Heart right ventricle (tissue), 16 donors: ENCODE data around the gene SLC8A1. TPM values are rescaled to one million over a fixed set of nuclear protein-coding genes. Genes with fewer than 3 reads are reported as not detected.
A peak's percentile ranks its signal among the peaks of the same experiment; 100 is the strongest.

Experiments
- ATAC-seq, 8 donors: fragments of 200-7000 bp; cut with Tn5 transposase; one replicate each; pipeline ENCODE4 v1.9.1; 2020; ENCODE audit warnings: mild to moderate bottlenecking in 8 of 8, moderate library complexity in 8 of 8, moderate number of reproducible peaks in 1 of 8
- DNase-seq, 2 donors: peaks; one replicate each; pipeline ENCODE4 v3.0.0-alpha.2; 2020
- H3K27ac ChIP-seq, 10 donors: fragments of 200-600 bp; sonication (generic) in 2 of 10; one replicate each; pipeline versions ENCODE4 v1.5.0 to v1.8.0; 2020 to 2022; ENCODE audit warnings: mild to moderate bottlenecking in 3 of 10
- H3K27me3 ChIP-seq, 7 donors: fragments of 200-600 bp; one replicate each; pipeline ENCODE4 v1.8.0; 2021 to 2022; ENCODE audit warnings: mild to moderate bottlenecking in 2 of 7
- H3K36me3 ChIP-seq, 9 donors: fragments of 200-600 bp; sonication (generic) in 1 of 9; one replicate each; pipeline versions ENCODE4 v1.5.0 to v1.8.0; 2020 to 2022; ENCODE audit warnings: mild to moderate bottlenecking in 2 of 9
- H3K4me1 ChIP-seq, 9 donors: fragments of 200-600 bp; sonication (generic) in 1 of 9; one replicate each; pipeline versions ENCODE4 v1.5.0 to v1.8.0; 2020 to 2022; ENCODE audit warnings: mild to moderate bottlenecking in 4 of 9
- H3K4me3 ChIP-seq, 10 donors: fragments of 200-600 bp; sonication (generic) in 2 of 10; one replicate each; pipeline versions ENCODE4 v1.5.0 to v1.8.0; 2020 to 2022; ENCODE audit warnings: mild to moderate bottlenecking in 7 of 10, moderate library complexity in 2 of 10
- H3K9me3 ChIP-seq, 11 donors: fragments of 200-600 bp in 10 of 11; sonication (generic) in 2 of 11; one replicate each; pipeline versions ENCODE4 v1.5.0 to v1.8.0; 2013 to 2022; ENCODE audit warnings: mild to moderate bottlenecking in 2 of 11, control low read depth in 1 of 11, moderate library complexity in 1 of 11
- WGBS, 2 donors: extraction: QIAGEN DNeasy Blood & Tissue Kit; methylation state at CpG; one replicate each; pipeline ENCODE4 v1.1.7; 2013; ENCODE audit warnings: inconsistent platforms in 1 of 2; 5-methylcytosine and 5-hydroxymethylcytosine counted together
- intact Hi-C, 10 donors: fragments of 100-400 bp; cut with DNase I; formaldehyde crosslinking; loops; one replicate each; pipeline versions ENCODE4 v1.11.1 to v1.14.2; 2022
- polyA plus RNA-seq, 2 donors: library from polyadenylated mRNA; stranded (reverse); fragments of 200-250 nt; gene quantifications; one replicate each; pipeline ENCODE4 v1.2.3, GENCODE V29; 2013
- total RNA-seq, 10 donors: library from RNA; stranded (reverse); fragmentation: NEBNext Ultra II Directional in 3 of 10; extraction: Animal tissue kit (Norgen Biotek cat#: 25700) in 3 of 10; gene quantifications; one replicate each; pipeline versions ENCODE4 v1.2.1 to v1.2.4, GENCODE V29; 2021 to 2023
- TF ChIP-seq, protein P1 (sequence below), 9 donors: fragments of 200-600 bp; sonication (generic) in 2 of 9; IDR thresholded peaks; one replicate each; pipeline versions ENCODE4 v1.5.0 to v1.8.0; 2021 to 2022; ENCODE audit warnings: antibody characterized with exemption in 9 of 9, mild to moderate bottlenecking in 5 of 9, moderate library complexity in 1 of 9
- donor health status: Arrhythmogenic right ventricular cardiomyopathy.
- donor health status: ischemic (EF 13 %, LVEDD 7.1; RV severe dilation, severe dysfunction).
- donor health status: healthy with polysubstance abuse.
- donor health status: DM: no; HTN: yes; CAD: no.
- donor health status: DM: no; HTN: no; CAD: no.
- donor health status: ischemic (EF 25% LVEDD 6.9; RV normal size, moderate dysfunction).
- donor health status: ischemic (EF 25% LVEDD 5.7; RV mildly dilated, moderate dysfunction).
- donor health status: healthy.
- donor health status: DM: yes; HTN: yes; CAD: no.
- donor health status: Ischemic cardiomyopathy.
- donor health status: ischemic (EF 35%, LVEDD 5.7; RV mildly dilated, moderate dysfunction).
- donor health status: nonischemic (EF 11% LVEDD 7.7; RV severe dilation, severe dysfunction).
- donor health status: DM: yes; HTN: yes; CAD: no.
- donor health status: PGD.
- donor health status: ischemic (EF 29% LVEDD 5.4; RV normal size, mild dysfunction).
- donor health status: nonischemic (EF 23%, LVEDD 6.1; RV moderate dilation, normal function).

Gene SLC8A1
- total and polyA plus RNA-seq, 12 donors, result 11.1 to 1,497 (median 1,067) TPM

DNA sequence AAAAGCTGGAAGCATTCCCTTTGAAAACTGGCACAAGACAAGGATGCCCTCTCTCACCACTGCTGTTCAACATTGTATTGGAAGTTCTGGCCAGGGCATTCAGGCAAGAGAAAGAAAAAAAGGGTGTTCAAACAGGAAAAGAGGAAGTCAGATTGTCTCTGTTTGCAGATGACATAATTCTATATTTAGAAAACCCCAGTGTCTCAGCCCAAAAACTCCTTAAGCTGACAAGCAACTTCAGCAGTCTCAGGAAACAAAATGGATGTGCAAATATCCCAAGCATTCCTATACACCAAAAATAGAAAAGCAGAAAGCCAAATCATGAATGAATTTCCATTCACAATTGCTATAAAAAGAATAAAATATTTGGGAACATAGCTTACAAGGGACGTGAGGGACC is 11.1 kb downstream of the SLC8A1 start:
- TF ChIP-seq, protein P1, sequence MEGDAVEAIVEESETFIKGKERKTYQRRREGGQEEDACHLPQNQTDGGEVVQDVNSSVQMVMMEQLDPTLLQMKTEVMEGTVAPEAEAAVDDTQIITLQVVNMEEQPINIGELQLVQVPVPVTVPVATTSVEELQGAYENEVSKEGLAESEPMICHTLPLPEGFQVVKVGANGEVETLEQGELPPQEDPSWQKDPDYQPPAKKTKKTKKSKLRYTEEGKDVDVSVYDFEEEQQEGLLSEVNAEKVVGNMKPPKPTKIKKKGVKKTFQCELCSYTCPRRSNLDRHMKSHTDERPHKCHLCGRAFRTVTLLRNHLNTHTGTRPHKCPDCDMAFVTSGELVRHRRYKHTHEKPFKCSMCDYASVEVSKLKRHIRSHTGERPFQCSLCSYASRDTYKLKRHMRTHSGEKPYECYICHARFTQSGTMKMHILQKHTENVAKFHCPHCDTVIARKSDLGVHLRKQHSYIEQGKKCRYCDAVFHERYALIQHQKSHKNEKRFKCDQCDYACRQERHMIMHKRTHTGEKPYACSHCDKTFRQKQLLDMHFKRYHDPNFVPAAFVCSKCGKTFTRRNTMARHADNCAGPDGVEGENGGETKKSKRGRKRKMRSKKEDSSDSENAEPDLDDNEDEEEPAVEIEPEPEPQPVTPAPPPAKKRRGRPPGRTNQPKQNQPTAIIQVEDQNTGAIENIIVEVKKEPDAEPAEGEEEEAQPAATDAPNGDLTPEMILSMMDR (IDR thresholded peaks at IDR 0.05), result no peak
- H3K9me3 ChIP-seq, result peaks cover 0 to 4% (median 0%) of the 10 kb centered on the region in 11 donors
- no peak for DNase-seq
- ATAC-seq, result peak in 2 of 8 donors; percentile 25 to 32
- H3K27me3 ChIP-seq, result no peaks in the 10 kb centered on the region
- H3K4me1 ChIP-seq, result peaks cover 5 to 61% (median 45%) of the 10 kb centered on the region in 9 donors
- H3K4me3 ChIP-seq, result no peak overlapping the region
- peaks cover 0 to 20% (median 0%) of the 10 kb centered on the region in 9 donors for H3K36me3 ChIP-seq
- intact Hi-C loops, result loop anchor here in 2 of 10 donors (10.0 kb wide), 2 partner anchors 114 to 156 kb away; no protein-coding TSS in a partner anchor
- 29 to 43% methylated on average over 1 of the region's 1 CpG for WGBS, 2 donors
- peak overlapping the region in 2 of 10 donors; percentile 37 to 46 for H3K27ac ChIP-seq

DNA sequence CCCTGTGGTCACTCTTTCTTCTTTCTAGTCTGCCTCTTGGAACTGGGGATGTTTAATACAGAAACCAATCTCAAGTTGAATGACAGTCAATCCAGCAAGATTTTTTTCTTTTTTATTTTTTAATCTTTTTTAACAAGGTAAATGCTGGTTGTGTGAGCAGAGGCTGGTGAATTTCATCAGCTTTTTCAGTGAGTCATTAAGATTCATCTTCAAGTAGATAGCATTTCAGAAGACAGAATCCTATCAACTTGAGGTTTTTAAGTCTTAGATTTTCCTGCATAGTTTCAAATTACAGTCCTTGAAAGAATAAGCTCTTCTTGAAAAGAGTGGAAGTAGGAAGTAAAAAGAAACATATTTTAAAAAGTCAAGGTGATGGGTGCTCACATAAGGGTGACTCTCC is 12.4 kb downstream of the SLC8A1 start:
- intact Hi-C loops, result no loop called here
- peaks cover 0 to 11% (median 0%) of the 10 kb centered on the region in 9 donors for H3K36me3 ChIP-seq
- DNase-seq, result no peak
- TF ChIP-seq, protein P1 (IDR thresholded peaks at IDR 0.05), result no peak
- peaks cover 0 to 4% (median 0%) of the 10 kb centered on the region in 11 donors for H3K9me3 ChIP-seq
- no peak overlapping the region for H3K4me3 ChIP-seq
- H3K27me3 ChIP-seq, result no peaks in the 10 kb centered on the region
- peak overlapping the region in 1 of 10 donors; percentile 41 for H3K27ac ChIP-seq
- H3K4me1 ChIP-seq, result peaks cover 12 to 65% (median 51%) of the 10 kb centered on the region in 9 donors
- ATAC-seq, result no peak

DNA sequence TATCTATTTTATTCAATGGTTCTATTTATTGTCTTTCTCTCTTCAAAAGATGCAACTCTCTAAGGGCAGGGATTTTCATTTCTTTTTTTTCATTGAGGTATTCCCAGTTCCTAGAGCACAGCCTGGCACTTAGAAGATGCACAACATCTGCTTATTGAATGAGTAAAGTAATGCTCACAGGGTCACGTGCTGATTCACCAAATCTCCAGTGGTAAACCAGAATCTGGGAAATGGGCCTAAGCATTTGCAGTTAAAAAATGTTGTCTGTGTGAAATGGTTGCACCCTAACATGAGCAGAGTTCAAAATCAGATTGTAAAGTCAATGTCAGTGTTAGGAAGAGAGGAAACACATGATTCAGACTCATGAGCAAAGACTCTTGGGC is 15.8 kb downstream of the SLC8A1 start:
- DNase-seq (no peak), ATAC-seq (no peak)
- H3K4me3 ChIP-seq, result no peak overlapping the region
- peak overlapping the region in 3 of 10 donors; percentile 3 to 80 (median 67) for H3K27ac ChIP-seq
- no peaks in the 10 kb centered on the region for H3K27me3 ChIP-seq
- H3K36me3 ChIP-seq, result no peaks in the 10 kb centered on the region
- H3K4me1 ChIP-seq, result peaks cover 20 to 99% (median 78%) of the 10 kb centered on the region in 9 donors
- intact Hi-C loops, result no loop called here
- TF ChIP-seq, protein P1 (IDR thresholded peaks at IDR 0.05), result no peak
- H3K9me3 ChIP-seq, result no peaks in the 10 kb centered on the region
- 42 to 57% methylated on average over 1 of the region's 1 CpG for WGBS, 2 donors

DNA sequence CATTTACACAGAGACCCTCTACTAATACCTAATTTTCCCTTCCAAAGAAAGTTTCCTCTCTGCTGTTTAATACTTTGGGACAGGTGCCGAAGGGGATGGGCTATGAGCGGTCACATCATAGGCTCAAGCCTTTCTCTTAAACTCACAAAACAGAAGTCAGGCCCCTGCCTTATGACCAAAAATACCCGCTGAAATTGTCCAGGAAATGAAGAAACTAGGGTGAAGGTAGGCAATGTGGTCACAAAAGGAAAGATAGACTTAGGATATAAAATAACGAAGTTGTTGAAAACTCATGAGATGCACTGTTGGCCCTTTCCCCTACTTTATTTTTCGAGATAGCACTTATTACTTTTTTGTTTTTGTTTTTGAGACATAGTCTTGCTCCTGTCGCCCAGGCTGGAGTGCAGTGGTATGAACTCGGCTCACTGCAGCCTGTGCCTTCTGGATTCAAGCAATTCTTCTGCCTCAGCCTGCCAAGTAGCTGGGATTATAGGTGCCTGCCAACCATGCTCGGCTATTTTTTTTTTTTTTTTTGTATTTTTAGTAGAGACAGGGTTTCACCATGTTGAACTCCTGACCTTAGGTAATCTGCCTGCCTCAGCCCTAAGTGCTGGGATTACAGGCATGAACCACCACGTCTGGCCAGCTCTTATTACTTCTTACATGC is 16.3 kb downstream of the SLC8A1 start:
- 51 to 59% methylated on average over 9 of the region's 9 CpGs for WGBS, 2 donors
- ATAC-seq (peak in 3 of 8 donors; percentile 19 to 54 (median 31)), DNase-seq (no peak)
- TF ChIP-seq, protein P1 (IDR thresholded peaks at IDR 0.05), result no peak
- Histone ChIP-seq H3K4me3 (no peak overlapping the region), H3K36me3 (peaks cover 0 to 3% (median 0%) of the 10 kb centered on the region in 9 donors), H3K9me3 (no peaks in the 10 kb centered on the region), H3K27me3 (no peaks in the 10 kb centered on the region), H3K4me1 (peaks cover 20 to 100% (median 80%) of the 10 kb centered on the region in 9 donors), H3K27ac (peak overlapping the region in 8 of 10 donors; percentile 27 to 80 (median 50))
- intact Hi-C loops, result no loop called here
